ENCODE measurements around the gene ILKAP.

DNA sequence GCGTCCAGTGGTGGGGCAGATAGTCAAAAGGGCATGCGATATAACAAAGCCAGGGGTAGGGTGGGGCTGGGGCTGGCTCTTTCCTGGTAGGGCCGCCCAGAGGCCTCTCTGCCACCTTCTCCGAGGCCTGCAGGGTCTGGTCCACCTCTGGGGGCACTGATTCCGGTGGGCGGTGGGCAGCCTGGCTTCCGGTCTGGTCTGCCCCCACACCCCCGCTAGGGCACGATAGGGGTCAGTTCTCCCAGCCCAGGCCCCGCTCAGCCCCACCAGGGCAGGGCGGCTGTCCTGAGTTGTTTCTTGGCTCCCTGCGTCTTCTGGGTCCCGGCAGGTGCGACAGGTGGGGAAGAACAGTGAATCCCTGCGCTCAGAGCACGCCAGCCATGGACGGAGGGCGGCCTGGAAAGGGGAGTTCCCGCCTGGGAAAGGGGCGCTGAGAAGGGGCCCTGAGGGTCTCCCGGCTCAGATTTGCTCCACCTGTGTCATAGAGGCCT lies 45.4 kb downstream of the ILKAP start:
- TF ChIP-seq, protein P1, sequence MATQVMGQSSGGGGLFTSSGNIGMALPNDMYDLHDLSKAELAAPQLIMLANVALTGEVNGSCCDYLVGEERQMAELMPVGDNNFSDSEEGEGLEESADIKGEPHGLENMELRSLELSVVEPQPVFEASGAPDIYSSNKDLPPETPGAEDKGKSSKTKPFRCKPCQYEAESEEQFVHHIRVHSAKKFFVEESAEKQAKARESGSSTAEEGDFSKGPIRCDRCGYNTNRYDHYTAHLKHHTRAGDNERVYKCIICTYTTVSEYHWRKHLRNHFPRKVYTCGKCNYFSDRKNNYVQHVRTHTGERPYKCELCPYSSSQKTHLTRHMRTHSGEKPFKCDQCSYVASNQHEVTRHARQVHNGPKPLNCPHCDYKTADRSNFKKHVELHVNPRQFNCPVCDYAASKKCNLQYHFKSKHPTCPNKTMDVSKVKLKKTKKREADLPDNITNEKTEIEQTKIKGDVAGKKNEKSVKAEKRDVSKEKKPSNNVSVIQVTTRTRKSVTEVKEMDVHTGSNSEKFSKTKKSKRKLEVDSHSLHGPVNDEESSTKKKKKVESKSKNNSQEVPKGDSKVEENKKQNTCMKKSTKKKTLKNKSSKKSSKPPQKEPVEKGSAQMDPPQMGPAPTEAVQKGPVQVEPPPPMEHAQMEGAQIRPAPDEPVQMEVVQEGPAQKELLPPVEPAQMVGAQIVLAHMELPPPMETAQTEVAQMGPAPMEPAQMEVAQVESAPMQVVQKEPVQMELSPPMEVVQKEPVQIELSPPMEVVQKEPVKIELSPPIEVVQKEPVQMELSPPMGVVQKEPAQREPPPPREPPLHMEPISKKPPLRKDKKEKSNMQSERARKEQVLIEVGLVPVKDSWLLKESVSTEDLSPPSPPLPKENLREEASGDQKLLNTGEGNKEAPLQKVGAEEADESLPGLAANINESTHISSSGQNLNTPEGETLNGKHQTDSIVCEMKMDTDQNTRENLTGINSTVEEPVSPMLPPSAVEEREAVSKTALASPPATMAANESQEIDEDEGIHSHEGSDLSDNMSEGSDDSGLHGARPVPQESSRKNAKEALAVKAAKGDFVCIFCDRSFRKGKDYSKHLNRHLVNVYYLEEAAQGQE (IDR thresholded peaks at IDR 0.05; ENCODE audit: insufficient read depth in 1 of 2, low read depth in 2 of 2, low read length in 2 of 2): no peak
- TF ChIP-seq SIN3A (IDR thresholded peaks at IDR 0.05; ENCODE audit: borderline replicate concordance, insufficient read depth, low read length): no peak

All from PFSK-1 (cell line).